Mucosa of gallbladder (tissue), 1 donor: Measurements from ENCODE around the gene NRSN1. TPM values are rescaled to one million over a fixed set of nuclear protein-coding genes. Genes with fewer than 3 reads are reported as not detected.
"Not testable (repeated sequence)": the region's sequence is repeated elsewhere in the genome, so short reads cannot be mapped to it uniquely, and the experiment has no call there.

Experiments used
- DNase-seq: peaks from one replicate; pipeline ENCODE4 v3.0.0-alpha.2; 2020; ENCODE audit warnings: low spot score
- total RNA-seq: library from RNA; stranded (reverse); gene quantifications from one replicate; pipeline ENCODE4 v1.2.1, GENCODE V29; 2021
- donor health status: DM: no; HTN: no; CAD: no.

NRSN1 gene
- total RNA-seq, 1 donor from 2014 or later, result 0.12 TPM

DNA sequence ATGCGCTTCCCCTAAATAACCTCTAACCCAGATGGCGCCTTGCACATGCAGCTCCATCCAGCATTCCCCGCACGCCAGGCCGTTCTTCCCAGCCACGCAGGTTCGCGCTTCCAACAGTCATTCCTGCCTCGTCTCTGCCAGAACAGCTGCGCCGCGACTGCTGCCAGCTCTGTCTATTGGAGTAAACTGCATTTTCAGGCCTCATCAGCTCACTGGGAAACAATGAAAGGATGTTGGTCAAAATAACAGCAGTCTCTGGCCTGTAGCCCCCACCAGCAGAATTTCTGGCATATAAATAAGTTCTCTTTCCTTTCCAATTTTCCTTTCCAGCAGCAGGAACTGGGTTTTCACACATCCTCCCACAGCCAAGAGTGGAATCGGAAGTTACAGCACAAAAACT lies 14.6 kb downstream of the NRSN1 start:
- peak; percentile 17 for DNase-seq

DNA sequence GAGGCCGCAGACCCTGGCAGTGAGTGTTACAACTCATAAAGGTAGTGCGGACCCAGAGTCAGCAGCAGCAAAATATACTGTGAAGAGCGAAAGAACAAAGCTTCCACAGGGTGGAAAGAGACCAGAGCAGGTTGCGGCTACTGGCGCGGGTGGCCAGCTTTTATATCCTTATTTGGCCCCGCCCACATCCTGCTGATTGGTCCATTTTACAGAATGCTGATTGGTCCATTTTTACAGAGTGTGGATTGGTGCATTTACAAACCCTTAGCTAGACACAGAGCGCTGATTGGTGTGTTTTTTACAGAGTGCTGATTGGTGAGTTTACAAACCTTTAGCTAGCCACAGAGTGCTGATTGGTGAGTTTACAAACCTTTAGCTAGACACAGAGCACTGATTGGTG lies 16.7 kb downstream of the NRSN1 start:
- not testable (repeated sequence) for DNase-seq

- no peak for DNase-seq
Observed at GRCh38 chr6:24145690-24146131, 19.7 kb downstream of the NRSN1 start.

DNA sequence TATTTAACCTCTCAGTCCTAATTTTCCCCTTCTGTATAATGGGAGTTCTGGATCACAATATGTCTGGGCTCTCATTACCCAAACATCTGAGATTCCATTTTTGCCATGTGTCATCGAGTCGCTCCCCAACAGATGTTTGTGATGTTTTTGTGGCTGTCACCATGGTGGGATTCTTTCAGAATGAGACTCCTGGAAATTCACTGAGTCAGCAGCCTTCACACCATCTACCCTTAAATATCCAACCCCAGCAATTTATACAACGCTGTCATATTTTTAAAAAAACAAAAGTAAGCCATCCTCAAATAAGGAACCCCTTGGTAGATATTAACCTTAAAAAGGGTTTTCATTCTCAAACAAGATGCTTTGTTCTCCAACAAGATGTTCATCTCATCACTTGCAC lies 20.9 kb downstream of the NRSN1 start:
- DNase-seq, result no peak

- DNase-seq, result no peak
Observed at GRCh38 chr6:24147511-24148153, 21.6 kb downstream of the NRSN1 start.

- DNase-seq, result no peak
Observed at GRCh38 chr6:24148154-24148570, 22.1 kb downstream of the NRSN1 start.

GRCh38 chr6:24148684-24149083 lies 22.7 kb downstream of the NRSN1 start:
- no peak for DNase-seq

DNA sequence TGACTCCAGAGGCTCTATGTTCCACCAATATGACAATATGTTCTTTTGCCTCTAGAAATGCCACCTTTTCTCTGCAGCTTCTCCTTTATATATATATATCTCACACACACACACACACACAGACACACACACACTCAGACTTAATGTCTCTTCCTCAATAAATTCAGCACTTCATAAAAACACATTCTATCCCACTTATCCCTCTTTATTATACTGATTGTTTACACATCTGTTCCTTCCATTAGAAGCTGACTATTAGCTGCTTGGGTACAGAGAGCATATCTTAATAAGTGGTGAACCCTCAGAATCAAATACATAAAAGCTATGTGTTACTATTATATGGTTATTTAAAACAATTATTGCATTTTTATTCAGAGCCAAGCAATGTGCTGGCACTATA lies 23.3 kb downstream of the NRSN1 start:
- DNase-seq, result no peak

DNA sequence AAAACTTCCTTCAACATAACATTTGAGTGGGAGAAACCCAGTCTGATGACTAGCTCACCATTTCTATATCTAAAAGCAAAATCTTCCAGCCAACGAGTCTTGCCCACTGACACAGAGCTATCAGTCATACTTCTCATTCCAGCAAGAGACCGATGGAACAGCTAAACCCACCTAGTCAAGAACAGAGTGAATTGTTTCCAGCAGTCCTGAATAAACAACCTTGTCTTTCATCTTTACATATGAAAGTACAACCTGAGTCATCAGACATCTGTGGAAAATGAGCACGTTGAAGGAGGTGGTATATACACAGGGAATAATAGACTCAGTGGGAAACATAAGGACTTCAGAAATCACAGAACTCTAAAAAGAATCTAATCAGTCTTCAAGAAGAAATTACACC lies 23.8 kb downstream of the NRSN1 start:
- DNase-seq, result no peak

DNA sequence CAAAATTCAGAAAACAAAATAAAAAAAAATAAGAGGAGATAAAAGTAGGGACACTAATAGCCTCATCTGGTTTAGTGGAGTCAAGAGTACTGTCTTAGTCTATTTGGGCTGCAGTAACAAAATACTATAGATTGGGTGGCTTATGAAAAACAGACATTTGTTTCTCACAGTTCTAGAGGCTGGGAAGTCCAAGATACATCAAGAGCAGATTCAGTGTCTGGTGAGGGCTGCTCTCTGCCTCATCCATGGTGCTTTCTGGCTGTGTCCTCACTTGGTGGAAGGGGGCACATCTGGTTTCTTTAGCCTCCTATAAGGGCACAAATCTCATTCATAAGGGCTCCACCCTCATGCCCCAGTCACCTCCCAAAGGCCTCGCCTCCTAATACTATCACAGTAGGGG lies 26.0 kb downstream of the NRSN1 start:
- no peak for DNase-seq

DNA sequence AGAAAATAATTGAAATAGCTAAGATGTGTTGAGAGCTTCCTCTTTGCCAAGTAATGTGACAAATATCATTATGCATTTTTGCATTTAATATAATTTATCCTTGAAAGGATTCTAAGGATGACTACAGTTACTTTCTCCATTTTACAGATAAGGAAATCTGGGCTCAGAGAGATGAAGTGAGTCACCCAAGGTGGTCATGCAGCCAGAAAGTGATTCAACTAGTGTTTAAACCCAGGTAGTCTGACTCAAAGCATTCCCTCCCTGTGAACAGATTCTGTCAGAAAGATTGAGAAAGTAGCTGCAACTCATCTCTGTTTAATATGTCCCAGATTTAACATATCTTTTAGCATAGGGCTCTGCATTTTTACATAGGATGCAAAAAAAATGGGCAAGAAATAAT lies 28.1 kb downstream of the NRSN1 start:
- DNase-seq, result no peak

GRCh38 chr6:24157886-24158285 lies 31.9 kb downstream of the NRSN1 start:
- DNase-seq, result no peak

GRCh38 chr6:24183584-24183983 lies 57.6 kb downstream of the NRSN1 start:
- no peak for DNase-seq

GRCh38 chr6:24186349-24186748 lies 60.3 kb downstream of the NRSN1 start:
- DNase-seq, result no peak

GRCh38 chr6:24187965-24188577 lies 62.1 kb downstream of the NRSN1 start:
- DNase-seq, result no peak

GRCh38 chr6:24188578-24189080 lies 62.6 kb downstream of the NRSN1 start:
- no peak for DNase-seq

GRCh38 chr6:24191346-24191745 lies 65.3 kb downstream of the NRSN1 start:
- no peak for DNase-seq

- no peak for DNase-seq
Observed at GRCh38 chr6:24193364-24193763, 67.3 kb downstream of the NRSN1 start.

GRCh38 chr6:24194978-24195700 lies 69.1 kb downstream of the NRSN1 start:
- no peak for DNase-seq

DNA sequence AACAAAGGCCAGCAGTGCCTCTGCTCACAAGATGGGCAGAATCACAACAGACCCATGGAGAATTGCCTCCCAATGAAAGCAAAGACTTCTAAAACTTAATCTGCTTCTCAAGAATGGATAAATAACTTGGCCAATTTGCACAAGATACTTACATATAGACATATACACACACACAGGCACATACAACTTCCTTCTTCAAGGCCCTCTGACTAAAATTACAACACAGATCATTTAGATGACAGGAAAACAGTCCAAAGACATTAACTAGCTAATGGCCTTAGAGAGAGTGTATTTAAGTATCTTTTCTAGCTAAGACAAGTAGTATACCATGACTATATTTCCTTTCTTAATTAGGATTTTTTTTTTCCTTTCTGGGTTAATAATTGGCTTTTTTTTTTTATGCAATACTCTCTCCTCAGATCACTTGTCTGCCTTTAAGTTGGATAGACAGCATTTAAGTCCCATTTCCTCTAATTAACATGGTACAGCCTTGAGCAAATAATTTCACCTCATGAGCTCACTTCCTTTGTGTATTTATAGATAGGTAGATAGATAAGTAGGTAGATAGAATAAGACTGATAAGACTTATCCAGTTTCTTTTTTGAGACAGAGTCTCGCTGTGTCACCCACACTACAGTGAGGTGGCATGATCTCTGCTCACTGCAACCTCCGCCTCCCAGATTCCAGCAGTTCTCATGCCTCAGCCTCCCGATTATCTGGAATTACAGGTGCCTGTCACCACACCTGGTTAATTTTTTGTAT lies 70.0 kb downstream of the NRSN1 start:
- no peak for DNase-seq
